ENCODE results near the gene ENPP6.

The ENPP6 gene

GRCh38 chr4:184188443-184189400, 29.0 kb downstream of the ENPP6 start:
- H3K36me3 ChIP-seq (replicated peaks; ENCODE audit: insufficient read depth, low read length), result no peaks in the 10 kb centered on the region
- DNase-seq, result no peak

GRCh38 chr4:184177271-184177670, 40.4 kb downstream of the ENPP6 start:
- no peaks in the 10 kb centered on the region for H3K27me3 ChIP-seq (replicated peaks; ENCODE audit: insufficient read depth, low read length)
- H3K9me3 ChIP-seq (replicated peaks; ENCODE audit: insufficient read depth, low read length), result no peaks in the 10 kb centered on the region; the same call in 1 of the 2 replicates
- no peak for DNase-seq
- H4K20me1 ChIP-seq (ENCODE audit: insufficient read depth, low read length), result no peaks in the 10 kb centered on the region
- H3K79me2 ChIP-seq (ENCODE audit: low read length), result no peaks in the 10 kb centered on the region
- H3K4me3 ChIP-seq (ENCODE audit: low read length), result no peak overlapping the region
- no peak overlapping the region for H2AFZ ChIP-seq (ENCODE audit: low read length)
- H3K36me3 ChIP-seq (replicated peaks; ENCODE audit: insufficient read depth, low read length), result no peaks in the 10 kb centered on the region
- H3K4me1 ChIP-seq (ENCODE audit: low read length), result no peaks in the 10 kb centered on the region
- no peak for TF ChIP-seq EZH2phosphoT487 (IDR thresholded peaks at IDR 0.05; ENCODE audit: low read length)
- no peak for TF ChIP-seq EZH2 (optimal IDR thresholded peaks at IDR 0.05; ENCODE audit: low read depth, low read length)
- TF ChIP-seq, protein P1, sequence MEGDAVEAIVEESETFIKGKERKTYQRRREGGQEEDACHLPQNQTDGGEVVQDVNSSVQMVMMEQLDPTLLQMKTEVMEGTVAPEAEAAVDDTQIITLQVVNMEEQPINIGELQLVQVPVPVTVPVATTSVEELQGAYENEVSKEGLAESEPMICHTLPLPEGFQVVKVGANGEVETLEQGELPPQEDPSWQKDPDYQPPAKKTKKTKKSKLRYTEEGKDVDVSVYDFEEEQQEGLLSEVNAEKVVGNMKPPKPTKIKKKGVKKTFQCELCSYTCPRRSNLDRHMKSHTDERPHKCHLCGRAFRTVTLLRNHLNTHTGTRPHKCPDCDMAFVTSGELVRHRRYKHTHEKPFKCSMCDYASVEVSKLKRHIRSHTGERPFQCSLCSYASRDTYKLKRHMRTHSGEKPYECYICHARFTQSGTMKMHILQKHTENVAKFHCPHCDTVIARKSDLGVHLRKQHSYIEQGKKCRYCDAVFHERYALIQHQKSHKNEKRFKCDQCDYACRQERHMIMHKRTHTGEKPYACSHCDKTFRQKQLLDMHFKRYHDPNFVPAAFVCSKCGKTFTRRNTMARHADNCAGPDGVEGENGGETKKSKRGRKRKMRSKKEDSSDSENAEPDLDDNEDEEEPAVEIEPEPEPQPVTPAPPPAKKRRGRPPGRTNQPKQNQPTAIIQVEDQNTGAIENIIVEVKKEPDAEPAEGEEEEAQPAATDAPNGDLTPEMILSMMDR (IDR thresholded peaks at IDR 0.05; ENCODE audit: low read length), result no peak
- no peak overlapping the region for H3K27ac ChIP-seq (ENCODE audit: low read length)
- no peaks in the 10 kb centered on the region for H3K9me2 ChIP-seq (replicated peaks; ENCODE audit: insufficient read depth, low read length)
- no peak overlapping the region for H3K9ac ChIP-seq (ENCODE audit: low read length)
- no peak overlapping the region for H3K4me2 ChIP-seq (ENCODE audit: low read depth, low read length)
- no peaks in the 10 kb centered on the region for H3F3A ChIP-seq (ENCODE audit: insufficient read depth, low read length)

More at GRCh38 chr4:184188443-184189400, 29.0 kb downstream of the ENPP6 start:
- Histone ChIP-seq H3K27ac (ENCODE audit: low read length) (no peak overlapping the region), H3F3A (ENCODE audit: insufficient read depth, low read length) (no peaks in the 10 kb centered on the region), H3K27me3 (replicated peaks; ENCODE audit: insufficient read depth, low read length) (no peaks in the 10 kb centered on the region), H3K4me3 (ENCODE audit: low read length) (no peak overlapping the region), H3K9me3 (replicated peaks; ENCODE audit: insufficient read depth, low read length) (no peaks in the 10 kb centered on the region), H2AFZ (ENCODE audit: low read length) (no peak overlapping the region), H3K4me2 (ENCODE audit: low read depth, low read length) (no peak overlapping the region), H3K4me1 (ENCODE audit: low read length) (no peaks in the 10 kb centered on the region), H4K20me1 (ENCODE audit: insufficient read depth, low read length) (no peaks in the 10 kb centered on the region), H3K79me2 (ENCODE audit: low read length) (no peaks in the 10 kb centered on the region), H3K9me2 (replicated peaks; ENCODE audit: insufficient read depth, low read length) (no peaks in the 10 kb centered on the region), H3K9ac (ENCODE audit: low read length) (no peak overlapping the region)
- no peak for TF ChIP-seq EZH2phosphoT487 (IDR thresholded peaks at IDR 0.05; ENCODE audit: low read length)

- Histone ChIP-seq H3K27ac (ENCODE audit: low read length) (no peak overlapping the region), H3K9me2 (replicated peaks; ENCODE audit: insufficient read depth, low read length) (no peaks in the 10 kb centered on the region), H3K4me3 (ENCODE audit: low read length) (no peak overlapping the region), H3K4me1 (ENCODE audit: low read length) (no peaks in the 10 kb centered on the region), H3K4me2 (ENCODE audit: low read depth, low read length) (no peak overlapping the region), H3K79me2 (ENCODE audit: low read length) (no peaks in the 10 kb centered on the region), H4K20me1 (ENCODE audit: insufficient read depth, low read length) (no peaks in the 10 kb centered on the region), H3K9ac (ENCODE audit: low read length) (no peak overlapping the region), H2AFZ (ENCODE audit: low read length) (no peak overlapping the region), H3K27me3 (replicated peaks; ENCODE audit: insufficient read depth, low read length) (no peaks in the 10 kb centered on the region), H3F3A (ENCODE audit: insufficient read depth, low read length) (no peaks in the 10 kb centered on the region), H3K9me3 (replicated peaks; ENCODE audit: insufficient read depth, low read length) (no peaks in the 10 kb centered on the region; the same call in 1 of the 2 replicates), H3K36me3 (replicated peaks; ENCODE audit: insufficient read depth, low read length) (no peaks in the 10 kb centered on the region)
- no peak for DNase-seq
- no peak for TF ChIP-seq EZH2 (optimal IDR thresholded peaks at IDR 0.05; ENCODE audit: low read depth, low read length)
- no peak for TF ChIP-seq EZH2phosphoT487 (IDR thresholded peaks at IDR 0.05; ENCODE audit: low read length)
- TF ChIP-seq, protein P1 (IDR thresholded peaks at IDR 0.05; ENCODE audit: low read length), result no peak
Observed at GRCh38 chr4:184174571-184175488, 42.8 kb downstream of the ENPP6 start.
